ENCODE results near the gene MAPK8IP1.

MAPK8IP1 gene

DNA sequence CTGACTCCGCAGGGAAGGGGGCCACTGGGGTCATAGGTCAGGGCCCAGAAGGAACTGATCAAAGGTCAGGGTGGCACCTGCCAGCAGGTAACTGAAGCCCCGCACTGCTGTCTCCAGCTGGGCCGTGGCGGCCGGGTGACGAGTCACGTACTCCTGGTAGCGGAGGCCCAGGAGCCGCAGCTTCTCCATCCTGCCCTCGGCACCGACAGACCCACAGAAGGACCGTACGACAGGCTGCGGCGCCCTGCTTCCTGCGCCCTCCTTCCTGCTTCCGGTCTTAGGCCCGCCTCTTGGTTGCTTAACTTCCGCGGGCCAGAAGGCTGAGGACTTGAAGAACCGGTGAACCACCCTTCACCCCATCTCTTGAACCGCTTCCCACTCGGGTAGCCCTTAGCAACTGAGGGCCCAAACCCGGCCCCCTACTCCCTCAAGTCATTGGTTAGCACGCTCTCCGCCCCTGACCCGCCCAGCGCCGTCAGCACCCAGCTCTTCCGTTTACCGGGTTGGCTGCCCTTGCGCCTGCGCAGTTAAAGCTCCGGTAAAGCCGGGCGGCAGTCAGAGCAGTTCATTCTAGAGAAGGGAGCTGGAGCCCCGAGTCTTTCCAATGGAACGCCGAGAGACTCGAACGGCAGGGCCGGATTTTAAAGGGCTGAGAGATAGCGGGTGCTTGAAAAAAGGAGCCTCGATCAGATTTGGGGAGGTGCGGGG, 32.3 kb downstream of the MAPK8IP1 start, which contains the start of gene PEX16:
PEX16 (minus strand) TSS at position 255 of the 708 bp plus-strand sequence; CDS start at position 189, 66 bp downstream.
- peak; percentile 100 for DNase-seq (ENCODE audit: extremely low read depth, low read depth)
- TF ChIP-seq, protein P1, sequence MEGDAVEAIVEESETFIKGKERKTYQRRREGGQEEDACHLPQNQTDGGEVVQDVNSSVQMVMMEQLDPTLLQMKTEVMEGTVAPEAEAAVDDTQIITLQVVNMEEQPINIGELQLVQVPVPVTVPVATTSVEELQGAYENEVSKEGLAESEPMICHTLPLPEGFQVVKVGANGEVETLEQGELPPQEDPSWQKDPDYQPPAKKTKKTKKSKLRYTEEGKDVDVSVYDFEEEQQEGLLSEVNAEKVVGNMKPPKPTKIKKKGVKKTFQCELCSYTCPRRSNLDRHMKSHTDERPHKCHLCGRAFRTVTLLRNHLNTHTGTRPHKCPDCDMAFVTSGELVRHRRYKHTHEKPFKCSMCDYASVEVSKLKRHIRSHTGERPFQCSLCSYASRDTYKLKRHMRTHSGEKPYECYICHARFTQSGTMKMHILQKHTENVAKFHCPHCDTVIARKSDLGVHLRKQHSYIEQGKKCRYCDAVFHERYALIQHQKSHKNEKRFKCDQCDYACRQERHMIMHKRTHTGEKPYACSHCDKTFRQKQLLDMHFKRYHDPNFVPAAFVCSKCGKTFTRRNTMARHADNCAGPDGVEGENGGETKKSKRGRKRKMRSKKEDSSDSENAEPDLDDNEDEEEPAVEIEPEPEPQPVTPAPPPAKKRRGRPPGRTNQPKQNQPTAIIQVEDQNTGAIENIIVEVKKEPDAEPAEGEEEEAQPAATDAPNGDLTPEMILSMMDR (IDR thresholded peaks at IDR 0.05; ENCODE audit: low read depth, low read length): no peak

DNA sequence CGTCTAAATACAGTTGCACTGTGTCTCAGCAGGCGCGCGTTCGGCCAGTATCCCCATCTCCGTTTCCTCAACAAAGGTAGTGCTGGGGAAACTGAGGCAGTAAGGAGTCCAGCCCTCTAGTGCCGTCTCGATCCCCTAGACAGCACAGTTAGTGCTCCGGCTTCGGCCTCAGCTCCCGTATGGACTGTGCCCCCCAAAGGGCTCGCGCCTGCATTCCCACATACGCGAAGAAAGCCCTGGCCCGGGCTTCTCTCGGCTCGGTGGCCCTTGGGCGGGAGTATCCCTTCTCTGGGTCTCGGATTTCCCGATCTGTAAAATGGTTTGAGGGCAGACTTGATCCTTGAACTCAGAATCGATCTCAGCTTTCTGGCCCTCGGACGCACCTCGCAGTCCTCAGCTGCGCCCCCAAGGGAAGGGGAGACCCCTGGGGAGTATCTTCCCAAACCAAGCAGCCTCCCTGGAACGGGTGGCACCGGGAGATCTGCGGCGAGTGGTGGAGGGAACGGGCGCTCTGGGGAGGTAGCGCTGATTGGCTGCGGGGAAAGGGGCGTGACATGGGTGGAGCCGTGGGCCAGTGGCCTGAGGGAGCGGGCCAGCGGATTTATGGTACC, 33.0 kb downstream of the MAPK8IP1 start:
- TF ChIP-seq, protein P1 (IDR thresholded peaks at IDR 0.05; ENCODE audit: low read depth, low read length): no peak
- peak; percentile 28 for DNase-seq (ENCODE audit: extremely low read depth, low read depth)

DNA sequence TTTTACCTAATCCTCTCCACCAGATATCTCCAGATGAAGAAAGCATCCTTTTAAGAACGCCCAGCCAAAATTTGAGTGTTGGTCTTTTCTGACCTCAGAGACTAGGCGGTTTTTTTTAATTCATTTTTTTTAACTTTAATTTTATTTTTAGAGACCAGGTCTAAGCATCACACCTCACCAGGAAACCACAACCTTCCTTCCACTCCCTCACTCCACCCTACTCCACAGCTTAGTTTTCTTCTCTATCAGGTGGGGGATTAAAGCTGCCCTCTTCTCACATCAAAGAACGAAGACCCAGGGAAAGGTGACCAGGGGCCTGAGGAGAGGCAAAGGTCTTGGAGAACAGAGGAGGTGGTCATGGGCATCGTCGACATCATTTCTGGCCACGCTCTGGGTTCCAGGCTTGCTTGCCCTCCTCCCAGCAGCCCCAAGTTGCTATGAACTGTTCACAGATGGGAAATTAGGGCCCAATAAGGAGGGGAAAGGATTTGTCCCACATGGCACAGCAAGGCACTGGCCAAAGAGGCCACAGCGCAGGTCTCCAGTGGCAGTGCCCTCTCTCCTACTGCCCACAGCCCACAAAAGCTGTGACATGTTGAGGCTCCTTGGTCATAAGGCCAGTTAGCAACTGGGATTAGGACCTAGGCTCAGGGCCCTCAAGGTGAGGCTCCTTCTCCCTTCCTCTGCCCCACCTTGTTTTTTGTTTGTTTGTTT, 33.7 kb downstream of the MAPK8IP1 start:
- no peak for DNase-seq (ENCODE audit: extremely low read depth, low read depth)
- TF ChIP-seq, protein P1 (IDR thresholded peaks at IDR 0.05; ENCODE audit: low read depth, low read length): no peak

DNA sequence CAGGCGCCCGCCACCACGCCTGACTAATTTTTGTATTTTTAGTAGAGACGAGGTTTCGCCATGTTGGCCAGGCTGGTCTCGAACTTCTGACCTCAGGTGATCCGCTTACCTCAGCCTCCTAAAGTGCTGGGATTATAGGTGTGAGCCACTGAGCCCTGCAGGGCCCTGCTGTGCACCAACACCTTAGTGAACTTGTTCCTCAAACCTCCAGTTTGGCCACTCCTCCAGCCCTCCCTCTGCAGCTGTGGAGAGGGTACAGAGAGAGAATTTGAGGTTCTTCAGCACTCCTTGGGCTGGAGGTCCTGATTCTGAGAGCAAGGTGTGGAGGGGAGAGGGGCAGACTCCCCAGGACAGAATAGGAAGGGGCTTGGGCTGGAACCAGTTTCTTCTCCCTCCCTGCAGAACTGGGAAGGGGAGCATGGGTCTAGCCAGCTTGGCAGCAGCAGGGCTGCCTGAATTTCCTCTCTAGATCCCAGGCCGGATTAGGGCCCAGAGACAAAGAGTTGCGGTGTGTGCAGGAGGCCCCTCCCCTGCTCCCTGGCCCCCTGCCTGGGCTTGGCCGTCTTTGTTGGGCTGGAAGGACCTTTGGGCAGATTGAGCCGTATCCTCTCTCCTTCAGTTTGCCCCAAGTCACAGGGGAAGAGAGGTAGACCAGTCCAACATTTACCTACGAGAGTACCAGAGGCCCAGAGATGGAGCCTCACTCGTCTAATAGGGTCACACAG, 34.5 kb downstream of the MAPK8IP1 start:
- TF ChIP-seq, protein P1 (IDR thresholded peaks at IDR 0.05; ENCODE audit: low read depth, low read length): no peak
- no peak for DNase-seq (ENCODE audit: extremely low read depth, low read depth)

DNA sequence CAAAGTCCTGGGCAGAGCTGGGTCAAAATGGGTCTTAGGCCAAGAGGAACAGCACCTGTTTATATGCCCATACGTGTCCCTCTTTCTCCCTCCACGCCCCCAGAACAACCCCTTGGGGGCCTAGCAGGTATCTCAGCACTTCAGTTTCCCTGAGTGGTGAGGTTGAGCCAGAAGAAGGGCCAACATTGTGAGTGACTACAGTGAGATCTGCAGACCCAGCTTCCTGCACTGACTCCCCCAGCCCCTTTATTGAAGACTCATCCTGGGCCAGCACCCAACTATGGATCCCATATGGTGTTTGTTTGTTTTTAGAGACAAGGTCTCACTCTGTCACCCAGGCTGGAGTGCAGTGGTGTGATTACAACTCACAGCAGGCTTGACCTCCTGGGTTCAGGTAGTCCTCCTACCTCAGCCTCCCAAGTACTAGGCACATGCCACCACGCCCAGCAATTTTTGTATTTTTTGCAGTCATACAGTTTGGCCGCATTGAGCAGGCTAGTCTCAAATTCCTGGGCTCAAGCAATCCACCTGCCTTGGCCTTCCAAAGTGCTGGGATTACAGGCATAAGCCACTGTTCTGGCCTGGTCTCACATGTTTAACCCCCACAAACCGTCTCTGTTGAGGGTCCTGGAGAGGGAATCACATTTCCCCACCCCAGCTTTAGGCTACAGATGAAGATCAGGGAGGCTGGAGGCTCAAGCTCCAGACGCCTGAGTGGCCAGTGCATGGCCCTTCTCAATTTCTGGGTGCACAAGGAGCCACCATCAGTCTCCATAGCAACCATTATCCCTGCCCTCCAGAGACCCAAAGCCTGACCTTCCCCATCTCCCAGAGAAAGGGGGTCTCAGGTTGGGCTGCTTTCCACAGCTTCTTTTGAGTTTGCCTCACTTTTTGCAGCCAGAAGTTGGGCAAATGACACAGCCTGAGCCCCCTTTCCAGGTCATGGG, 35.4 kb downstream of the MAPK8IP1 start:
- TF ChIP-seq, protein P1 (IDR thresholded peaks at IDR 0.05; ENCODE audit: low read depth, low read length): no peak
- no peak for DNase-seq (ENCODE audit: extremely low read depth, low read depth)

DNA sequence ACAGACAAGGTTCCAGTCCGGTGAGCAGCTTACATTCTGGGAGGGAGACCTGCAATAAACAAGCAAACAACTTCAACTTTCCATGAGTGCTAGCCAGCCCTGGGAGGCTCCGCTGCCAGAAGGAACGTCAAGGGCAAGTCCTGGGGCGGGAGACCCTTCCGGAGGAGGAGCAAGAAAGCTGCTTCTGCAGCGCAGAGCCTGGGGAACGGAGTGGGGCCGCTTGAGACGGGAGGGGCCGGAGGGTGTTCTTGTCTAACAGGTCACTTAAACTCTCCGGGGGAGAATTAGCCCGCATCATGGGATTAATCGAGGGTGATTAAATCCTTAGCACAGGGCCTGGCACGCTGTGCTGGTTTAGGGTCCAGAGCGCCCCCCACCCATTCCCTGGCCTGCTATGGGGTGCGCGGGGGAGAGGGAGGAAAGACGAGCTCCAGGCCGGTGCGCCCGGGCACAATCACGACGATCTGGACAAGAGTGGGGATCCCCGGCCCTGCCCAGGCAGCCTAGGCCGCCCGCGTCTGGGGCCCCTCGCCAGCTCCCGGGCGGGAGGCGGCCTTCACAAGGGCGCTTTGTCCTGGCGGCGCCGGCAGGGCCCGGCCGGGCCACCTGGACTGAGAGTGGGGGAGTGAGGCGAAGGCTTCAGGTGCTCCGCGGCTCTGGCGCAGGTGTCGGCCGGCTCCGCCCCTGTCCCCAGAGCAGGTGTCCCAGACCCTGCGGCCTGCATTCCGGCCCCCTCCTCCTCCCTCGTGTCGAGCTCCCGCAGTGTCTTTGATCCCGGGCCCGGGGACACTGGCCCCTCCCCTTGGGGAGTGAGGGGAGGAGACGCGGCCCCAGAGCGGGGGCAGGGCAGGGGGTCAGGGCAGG, 36.3 kb downstream of the MAPK8IP1 start:
- TF ChIP-seq, protein P1 (IDR thresholded peaks at IDR 0.05; ENCODE audit: low read depth, low read length): no peak
- DNase-seq (ENCODE audit: extremely low read depth, low read depth): no peak

All from AG09319 (cell line).